Cerebellar nuclear complex (tissue), 1 donor: Measurements from ENCODE around the gene MESP2.

Experiments
- DNase-seq, 2 experiments: peaks; one replicate each; lab custom pipeline; 2025; lab: John Stamatoyannopoulos, UW

Gene MESP2

GRCh38 chr15:89801471-89802195, 25.5 kb downstream of the MESP2 start:
- no peak for DNase-seq

DNA sequence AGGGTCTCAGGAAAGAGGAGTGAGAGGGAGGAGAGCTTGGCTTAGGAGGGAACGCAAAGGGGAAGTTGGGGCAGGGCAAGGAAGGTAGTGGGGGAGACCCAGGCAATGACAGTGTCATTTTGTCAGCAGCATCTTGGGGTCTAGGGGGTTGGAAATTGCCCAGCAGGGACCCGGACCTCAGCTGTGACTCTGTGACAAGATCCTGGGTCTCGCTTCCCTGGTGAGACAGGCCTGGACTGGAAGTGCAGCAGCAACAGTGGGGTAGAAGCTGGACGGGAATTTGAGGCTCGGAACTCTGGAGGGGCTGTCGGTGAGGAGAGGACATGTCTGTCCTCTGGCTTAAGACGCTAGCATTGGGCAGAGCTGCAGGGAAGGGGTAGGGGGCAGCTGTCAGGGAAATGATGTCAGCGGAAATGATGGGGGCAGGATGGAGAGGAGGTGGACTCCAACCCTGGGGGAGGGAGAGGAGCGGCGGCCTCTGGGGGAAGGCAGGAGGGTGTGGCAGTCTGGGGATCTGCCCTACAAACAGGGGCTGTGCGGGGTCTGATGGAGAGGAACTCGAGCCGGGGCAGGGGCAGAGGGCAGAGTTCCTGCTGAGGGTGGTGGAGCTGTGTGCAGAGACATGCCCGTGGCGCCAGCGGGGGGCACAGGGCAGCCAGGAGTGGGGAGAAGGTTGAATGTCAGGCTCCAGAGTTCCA, 26.2 kb downstream of the MESP2 start:
- DNase-seq = no peak

DNA sequence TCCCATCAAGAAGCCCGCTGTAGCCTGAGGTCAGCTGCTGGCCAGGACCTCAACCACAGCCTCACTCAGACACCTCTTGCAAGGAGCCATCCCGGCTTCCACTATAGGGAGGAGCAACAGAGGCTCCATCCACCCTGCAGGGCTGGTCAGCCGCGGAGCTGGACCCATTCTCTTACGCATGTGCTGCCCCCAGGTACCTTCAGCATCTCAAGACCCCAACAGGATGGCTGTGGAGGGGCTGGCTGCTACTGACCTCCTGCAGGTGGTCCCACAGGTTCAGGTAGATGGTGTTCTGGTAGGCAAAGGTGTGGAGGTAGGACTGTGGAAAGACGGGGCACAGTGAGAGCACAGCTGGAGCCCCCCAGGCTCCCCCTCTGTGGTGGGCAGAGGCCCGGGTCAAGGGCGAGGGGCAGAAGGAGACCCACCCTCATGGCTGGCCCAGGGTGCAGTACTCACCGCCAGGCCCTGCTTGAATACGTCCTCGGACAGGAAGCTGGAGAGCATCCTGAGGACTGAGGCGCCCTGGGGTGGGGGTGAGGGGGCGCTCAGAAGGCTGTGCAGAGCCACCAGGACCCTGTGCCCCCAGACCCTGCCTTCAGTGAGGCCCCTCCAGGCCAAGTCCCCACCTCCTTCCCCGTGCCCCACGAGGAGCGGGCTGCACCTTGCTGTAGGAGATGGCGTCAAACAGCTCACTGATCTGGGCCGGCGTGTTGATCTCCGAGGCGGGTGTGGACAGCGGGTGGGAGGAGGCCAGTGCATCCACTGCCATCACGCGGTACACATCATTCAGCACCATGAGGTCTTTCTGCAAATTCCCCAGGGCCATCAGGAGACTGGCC, 27.1 kb downstream of the MESP2 start:
- no peak for DNase-seq

DNA sequence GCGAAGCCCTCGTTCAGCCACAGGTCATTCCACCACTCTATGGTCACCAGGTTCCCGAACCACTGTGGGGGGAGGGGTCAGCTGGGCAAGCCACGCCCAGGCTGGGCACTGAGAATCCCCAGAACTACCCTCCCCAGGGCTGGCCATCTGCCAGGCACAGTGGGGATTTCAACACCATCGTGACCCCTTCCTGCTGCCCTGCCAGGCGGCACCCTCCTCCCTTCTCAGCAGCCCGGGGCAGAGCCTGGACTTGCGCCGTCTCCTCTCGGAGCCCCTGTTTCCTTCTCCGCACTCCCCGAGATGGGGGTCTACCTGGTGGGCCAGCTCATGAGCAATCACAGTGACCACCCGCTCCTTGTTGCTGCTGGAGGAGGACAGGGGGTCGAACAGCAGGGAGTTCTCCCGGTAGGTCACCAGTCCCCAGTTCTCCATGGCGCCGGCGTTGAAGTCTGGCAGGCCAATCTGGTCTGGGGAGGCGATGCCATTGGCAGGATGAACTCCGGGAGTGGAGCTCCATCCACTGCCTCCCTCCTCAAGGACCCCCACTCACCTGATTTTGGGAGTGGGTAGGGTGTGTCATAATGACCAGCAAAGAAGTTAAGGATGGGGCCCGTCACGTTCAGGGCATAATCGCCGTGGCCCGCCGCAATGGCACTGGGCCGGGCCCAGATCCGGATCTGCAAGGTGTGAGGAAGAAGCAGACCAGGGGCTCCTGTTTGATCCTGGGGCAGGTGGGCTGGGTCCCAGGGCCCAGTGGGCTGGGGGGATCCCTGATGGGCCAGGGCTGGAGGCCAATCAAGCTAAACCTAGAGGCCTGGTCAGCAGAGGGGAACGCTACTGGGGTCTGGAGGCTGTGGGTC, 28.0 kb downstream of the MESP2 start:
- no peak for DNase-seq

- DNase-seq = no peak
These were observed 29.4 kb downstream of the MESP2 start for GRCh38 chr15:89805241-89806209.

DNA sequence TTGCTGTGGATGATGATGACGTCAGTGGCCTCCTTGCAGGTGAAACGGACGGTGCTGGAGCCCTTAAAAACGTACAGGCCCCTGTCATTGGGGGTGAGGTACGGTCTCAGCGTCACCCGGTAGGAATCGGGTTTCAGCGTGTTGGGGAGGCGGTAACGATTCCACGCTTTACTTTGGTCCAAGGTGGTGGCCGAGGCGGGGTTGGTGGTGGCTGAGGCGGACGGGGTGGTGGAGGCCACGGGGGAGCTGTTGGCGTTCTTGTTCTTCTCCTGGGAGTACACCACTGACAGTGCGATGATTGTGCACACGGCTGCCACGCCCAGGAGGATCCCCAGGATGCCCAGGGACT, 30.1 kb downstream of the MESP2 start:
- DNase-seq = no peak

DNA sequence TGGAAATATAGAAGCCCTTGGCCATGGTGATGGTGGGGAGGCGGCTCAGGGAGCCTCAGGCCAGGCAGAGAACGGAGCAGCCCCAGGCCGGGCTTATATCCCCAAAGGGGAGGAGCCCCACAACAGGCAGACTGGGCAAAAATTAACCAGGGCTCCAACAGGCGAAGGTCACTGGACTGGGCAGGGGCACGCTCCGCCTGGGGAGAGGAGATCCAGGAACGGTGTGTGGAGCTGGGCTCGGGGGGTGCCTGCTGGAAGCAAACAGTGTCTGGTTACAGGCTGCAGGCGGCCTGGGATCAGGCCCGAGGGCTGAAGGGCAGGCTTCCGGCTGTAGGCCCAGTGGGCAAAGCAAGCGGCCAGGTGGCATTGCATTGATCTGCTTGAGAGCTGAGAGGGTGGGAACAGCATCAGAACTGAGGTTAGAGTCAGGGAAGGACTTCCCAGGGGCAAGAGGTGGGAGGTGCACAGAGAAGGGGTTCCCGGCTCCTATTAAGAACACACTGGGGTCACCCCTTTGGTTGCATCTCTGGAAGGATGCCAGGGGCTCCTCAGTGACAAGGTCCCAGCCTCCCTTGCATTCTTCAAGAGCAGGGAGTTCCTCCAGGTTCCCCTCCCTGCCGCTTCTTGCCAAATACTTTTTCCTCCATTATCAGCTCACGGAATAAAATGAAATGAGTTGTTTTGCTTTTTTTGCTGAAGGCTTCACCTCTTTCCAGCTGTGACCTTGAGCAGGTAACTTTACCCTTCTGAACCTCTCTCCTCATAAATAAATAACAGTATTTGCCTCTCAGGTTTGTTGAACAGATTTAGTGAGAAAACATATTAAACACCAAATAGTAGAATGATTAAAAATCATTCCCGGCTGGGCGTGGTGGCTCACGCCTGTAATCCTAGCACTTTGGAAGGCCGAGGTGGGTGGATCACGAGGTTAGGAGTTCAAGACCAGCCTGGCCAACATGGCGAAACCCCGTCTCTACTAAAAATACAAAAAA, 30.7 kb downstream of the MESP2 start:
- DNase-seq = no peak

- DNase-seq = no peak
These were observed 31.6 kb downstream of the MESP2 start for GRCh38 chr15:89807689-89808088.

DNA sequence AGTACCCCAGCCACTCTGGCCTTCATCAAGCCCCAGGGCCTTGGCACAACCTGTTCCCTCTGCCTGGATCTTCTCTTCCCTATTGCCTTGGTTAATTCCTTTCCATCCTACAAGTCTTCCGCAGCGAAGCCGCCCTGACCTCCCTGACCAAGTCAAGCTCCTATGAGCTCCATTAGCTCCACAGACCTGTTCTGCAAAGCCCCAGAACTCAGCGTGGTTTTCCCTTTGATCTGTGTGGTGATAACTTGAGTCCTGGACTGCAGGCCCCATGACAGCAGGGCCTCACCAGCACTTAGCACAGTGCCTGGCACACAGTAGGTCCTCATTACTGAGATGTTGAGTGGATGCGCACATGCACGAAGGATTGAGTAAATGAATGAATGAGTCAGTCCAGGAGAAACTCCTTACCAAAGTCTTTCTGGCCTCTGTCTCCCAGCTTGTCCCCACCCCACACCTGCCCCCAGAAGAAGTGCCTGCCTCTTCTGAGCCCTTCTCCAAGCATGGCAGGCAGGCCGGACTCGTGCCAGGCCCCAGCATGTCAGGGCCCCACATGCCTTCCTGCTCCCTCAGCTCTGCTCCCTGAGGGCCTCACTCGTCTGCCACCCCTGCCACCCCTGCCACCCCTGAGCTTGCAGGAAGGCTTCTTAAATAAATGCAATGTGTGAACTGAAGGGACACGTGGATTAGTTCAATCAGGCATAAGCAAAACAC, 32.2 kb downstream of the MESP2 start:
- DNase-seq = no peak

GRCh38 chr15:89809093-89809786, 33.1 kb downstream of the MESP2 start:
- DNase-seq = no peak

GRCh38 chr15:89809787-89810148, 33.6 kb downstream of the MESP2 start:
- DNase-seq = no peak

DNA sequence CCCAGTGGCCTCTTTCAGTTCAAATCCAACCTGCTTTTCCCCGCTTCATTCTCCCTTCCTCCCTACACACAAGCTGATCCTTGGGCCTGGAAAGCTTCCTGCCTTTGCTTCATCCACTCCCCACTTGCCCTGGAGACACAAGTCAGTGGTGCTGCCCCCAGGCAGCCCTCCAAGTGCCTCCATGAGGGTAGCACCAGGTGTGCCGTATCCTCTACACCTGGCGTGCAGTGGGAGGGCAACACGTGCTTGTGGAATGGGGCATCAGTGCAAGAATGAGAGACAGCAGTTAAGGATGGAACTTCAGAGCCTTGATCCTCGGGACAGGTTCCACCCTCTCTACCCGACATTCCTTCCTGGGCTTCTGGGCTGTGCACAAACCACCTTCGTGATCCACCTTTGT, 34.7 kb downstream of the MESP2 start:
- no peak for DNase-seq

DNA sequence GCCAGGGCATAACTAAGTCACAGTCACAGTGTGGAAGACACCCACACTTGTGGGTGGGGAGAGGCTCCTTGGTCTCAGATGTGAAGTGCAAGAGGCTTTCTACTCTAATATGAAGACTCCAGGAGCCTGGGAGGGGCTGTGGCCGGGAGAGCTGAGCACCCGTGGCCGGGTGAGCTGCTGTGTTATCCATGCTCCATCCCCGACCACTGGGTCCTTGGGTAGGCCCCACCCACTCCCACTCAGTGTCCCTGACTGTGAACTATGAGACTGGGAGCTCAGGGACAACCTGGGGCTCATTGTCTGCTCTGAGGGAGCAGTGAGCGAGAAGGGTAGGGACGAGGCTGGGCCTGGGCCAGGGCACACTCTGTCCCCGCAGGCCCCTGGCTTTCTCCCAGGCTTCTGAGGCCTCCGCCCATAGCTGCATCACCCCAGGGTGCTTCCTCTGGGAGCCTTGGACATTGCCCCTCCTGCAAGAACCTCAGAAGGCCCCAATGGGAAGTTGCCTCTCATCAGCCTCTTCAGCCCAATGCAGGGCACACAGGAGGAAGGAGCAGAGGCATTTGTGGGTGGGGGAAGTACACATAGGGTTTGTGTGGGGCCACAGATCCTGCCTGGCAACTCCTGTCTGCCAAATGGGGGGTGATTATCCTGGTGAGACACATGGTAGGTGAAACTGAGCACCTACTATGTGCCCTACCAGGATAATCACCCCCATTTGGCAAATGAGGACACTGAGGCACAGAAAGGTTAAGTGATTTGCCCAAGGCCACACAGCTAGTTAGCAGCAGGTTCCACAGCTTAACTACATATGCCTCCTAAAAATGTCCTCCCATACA, 36.1 kb downstream of the MESP2 start:
- DNase-seq = no peak

- DNase-seq = no peak
These were observed 36.8 kb downstream of the MESP2 start for GRCh38 chr15:89812847-89813320.

GRCh38 chr15:89813381-89814111, 37.4 kb downstream of the MESP2 start:
- no peak for DNase-seq

GRCh38 chr15:89814112-89814742, 38.1 kb downstream of the MESP2 start:
- no peak for DNase-seq
